Measurements from ENCODE around the gene THBD. TPM values are rescaled to one million over a fixed set of nuclear protein-coding genes. Genes with fewer than 3 reads are reported as not detected.

The THBD gene, protein sequence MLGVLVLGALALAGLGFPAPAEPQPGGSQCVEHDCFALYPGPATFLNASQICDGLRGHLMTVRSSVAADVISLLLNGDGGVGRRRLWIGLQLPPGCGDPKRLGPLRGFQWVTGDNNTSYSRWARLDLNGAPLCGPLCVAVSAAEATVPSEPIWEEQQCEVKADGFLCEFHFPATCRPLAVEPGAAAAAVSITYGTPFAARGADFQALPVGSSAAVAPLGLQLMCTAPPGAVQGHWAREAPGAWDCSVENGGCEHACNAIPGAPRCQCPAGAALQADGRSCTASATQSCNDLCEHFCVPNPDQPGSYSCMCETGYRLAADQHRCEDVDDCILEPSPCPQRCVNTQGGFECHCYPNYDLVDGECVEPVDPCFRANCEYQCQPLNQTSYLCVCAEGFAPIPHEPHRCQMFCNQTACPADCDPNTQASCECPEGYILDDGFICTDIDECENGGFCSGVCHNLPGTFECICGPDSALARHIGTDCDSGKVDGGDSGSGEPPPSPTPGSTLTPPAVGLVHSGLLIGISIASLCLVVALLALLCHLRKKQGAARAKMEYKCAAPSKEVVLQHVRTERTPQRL
- total RNA-seq: under 1 TPM; 0.29 to 0.50 TPM
- under 1 TPM in 1 of 2 donors, not detected in 1; 0.05 TPM for polyA plus RNA-seq

DNA sequence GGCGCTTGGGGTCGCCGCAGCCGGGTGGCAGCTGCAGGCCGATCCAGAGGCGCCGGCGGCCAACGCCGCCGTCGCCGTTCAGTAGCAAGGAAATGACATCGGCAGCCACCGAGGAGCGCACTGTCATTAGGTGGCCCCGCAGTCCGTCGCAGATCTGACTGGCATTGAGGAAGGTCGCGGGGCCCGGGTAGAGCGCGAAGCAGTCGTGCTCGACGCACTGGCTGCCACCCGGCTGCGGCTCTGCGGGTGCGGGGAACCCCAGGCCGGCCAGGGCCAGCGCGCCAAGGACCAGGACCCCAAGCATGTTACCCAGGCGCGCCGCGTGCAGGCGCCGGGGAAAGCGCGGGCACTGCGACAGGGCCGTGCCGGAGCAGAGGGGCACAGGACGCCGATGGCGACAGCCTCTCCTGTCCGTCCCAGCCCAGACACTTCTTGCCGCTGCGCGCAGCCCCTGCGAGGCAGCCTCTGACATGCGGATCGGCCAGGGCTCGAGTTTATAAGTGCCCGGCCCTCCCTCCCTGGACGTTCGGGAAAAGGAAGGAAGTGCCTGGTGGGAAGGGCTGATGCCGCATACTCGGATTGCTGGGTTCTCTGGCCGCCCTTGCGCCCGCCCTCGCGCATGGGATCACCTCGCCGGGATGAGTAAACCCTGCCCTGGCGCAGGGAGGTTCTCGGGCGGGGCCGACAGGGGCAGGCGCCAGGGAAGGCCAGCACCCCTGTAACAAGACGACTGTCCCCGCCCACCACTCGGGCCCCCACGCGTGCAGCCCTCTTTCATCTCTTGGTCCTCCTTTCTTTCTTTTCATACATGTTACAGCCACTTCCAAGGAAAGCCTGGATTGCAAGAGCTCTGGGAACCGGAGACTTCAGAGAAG is at the start of gene THBD:
Gene THBD (minus strand): TSS at position 472 of the 875 bp plus-strand sequence. CDS start 168 bp downstream, at position 304.
- peaks cover 25 to 29% of the 10 kb centered on the region in 2 donors for H3K27me3 Mint-ChIP-seq
- Histone ChIP-seq H3K27me3 (ENCODE audit: insufficient read depth, low read length) (peaks cover 3% of the 10 kb centered on the region), H3K27ac (ENCODE audit: low read depth, low read length) (no peak within 1 kb of the TSS), H3K9me3 (ENCODE audit: control insufficient read depth in 1 of 2, low read length in 2 of 2) (no peaks in the 10 kb centered on the region), H3K4me3 (ENCODE audit: low read length in 2 of 2) (no peak within 1 kb of the TSS), H3K4me1 (ENCODE audit: insufficient read depth, low read length) (peaks cover 6% of the 10 kb centered on the region), H3K36me3 (ENCODE audit: insufficient read depth, low read length) (no peaks in the 10 kb centered on the region)
- H3K4me3 Mint-ChIP-seq: peak within 1 kb of the TSS in 5 of 8 donors; percentile 10 to 77 (median 41)
- ChIA-PET CTCF (ENCODE audit: partially characterized antibody) (interaction anchor here (1.7 kb wide), 1 partner anchor 11 kb away, joined by 5 read pairs; no protein-coding TSS in a partner anchor), POLR2A (ENCODE audit: partially characterized antibody) (no interaction called here)
- H3K9me3 Mint-ChIP-seq: peaks cover 0 to 8% (median 0%) of the 10 kb centered on the region in 8 donors
- intact Hi-C loops (cut with micrococcal nuclease): no loop called here
- peaks cover 0 to 4% (median under 1%) of the 10 kb centered on the region in 4 donors for H3K4me1 Mint-ChIP-seq
- DNase-seq: peak in 1 of 5 donors; percentile 7
- H3K27ac Mint-ChIP-seq: no peak within 1 kb of the TSS
- no peaks in the 10 kb centered on the region for H3K36me3 Mint-ChIP-seq

DNA sequence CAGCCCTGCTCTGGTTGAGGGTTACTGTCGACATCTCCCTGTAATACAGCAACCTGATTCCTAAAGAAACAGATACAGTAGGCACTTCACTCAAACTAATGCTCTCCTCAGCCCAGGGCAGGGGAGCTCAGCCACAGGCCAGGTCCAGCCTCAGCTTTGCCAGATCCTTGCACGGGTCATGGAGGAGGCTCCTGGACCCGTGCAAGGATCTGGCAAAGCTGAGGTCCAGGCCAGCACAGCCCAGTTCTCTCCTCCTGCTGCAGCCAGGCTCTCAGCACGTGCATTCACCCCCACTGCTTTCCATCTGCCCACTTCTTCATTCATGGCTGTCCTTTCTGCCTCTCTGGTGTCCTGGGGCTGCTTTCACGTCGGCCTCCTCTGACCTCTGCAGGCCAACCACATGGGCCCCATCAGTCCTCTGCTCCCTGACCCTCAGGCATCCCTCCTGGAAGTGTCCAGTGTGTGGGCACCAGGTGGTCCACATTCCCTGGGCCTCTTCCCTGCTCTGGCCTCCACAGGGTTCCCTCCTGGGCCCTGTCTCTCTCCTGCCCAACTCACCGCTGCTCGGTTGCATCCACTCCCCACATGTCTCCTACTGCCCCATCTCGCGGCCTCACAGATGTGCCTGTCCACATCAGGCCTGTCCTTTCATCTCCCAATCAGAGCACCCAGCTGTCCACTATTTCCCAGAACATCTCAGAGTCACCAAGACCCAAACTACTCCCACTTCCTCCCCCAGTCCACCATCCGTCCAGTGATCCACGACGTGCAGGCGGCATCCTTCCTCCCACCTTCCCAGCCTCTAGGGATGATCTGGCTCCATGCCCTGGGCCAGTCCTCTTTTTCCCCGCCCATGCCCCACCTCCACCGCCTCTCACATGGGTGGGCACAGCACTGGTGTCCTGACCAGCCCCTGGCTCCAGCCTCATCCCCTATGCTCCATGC is 48.4 kb upstream of the THBD start:
- H3K9me3 ChIP-seq (ENCODE audit: control insufficient read depth in 1 of 2, low read length in 2 of 2): no peaks in the 10 kb centered on the region
- Mint-ChIP-seq H3K4me3 (no peak overlapping the region), H3K9me3 (peaks cover 0 to 2% (median 0%) of the 10 kb centered on the region in 8 donors), H3K27me3 (peaks cover 0 to 2% of the 10 kb centered on the region in 2 donors), H3K4me1 (no peaks in the 10 kb centered on the region), H3K36me3 (no peaks in the 10 kb centered on the region), H3K27ac (peak overlapping the region in 2 of 7 donors; percentile 5 to 68)
- H3K27me3 ChIP-seq (ENCODE audit: insufficient read depth, low read length): no peaks in the 10 kb centered on the region
- intact Hi-C loops (cut with micrococcal nuclease): no loop called here
- H3K36me3 ChIP-seq (ENCODE audit: insufficient read depth, low read length): no peaks in the 10 kb centered on the region
- H3K4me1 ChIP-seq (ENCODE audit: insufficient read depth, low read length): no peaks in the 10 kb centered on the region
- no peak overlapping the region for H3K27ac ChIP-seq (ENCODE audit: low read depth, low read length)
- no peak for DNase-seq
- H3K4me3 ChIP-seq (ENCODE audit: low read length in 2 of 2): no peak overlapping the region
- ChIA-PET CTCF (ENCODE audit: partially characterized antibody) (no interaction called here), POLR2A (ENCODE audit: partially characterized antibody) (no interaction called here)

DNA sequence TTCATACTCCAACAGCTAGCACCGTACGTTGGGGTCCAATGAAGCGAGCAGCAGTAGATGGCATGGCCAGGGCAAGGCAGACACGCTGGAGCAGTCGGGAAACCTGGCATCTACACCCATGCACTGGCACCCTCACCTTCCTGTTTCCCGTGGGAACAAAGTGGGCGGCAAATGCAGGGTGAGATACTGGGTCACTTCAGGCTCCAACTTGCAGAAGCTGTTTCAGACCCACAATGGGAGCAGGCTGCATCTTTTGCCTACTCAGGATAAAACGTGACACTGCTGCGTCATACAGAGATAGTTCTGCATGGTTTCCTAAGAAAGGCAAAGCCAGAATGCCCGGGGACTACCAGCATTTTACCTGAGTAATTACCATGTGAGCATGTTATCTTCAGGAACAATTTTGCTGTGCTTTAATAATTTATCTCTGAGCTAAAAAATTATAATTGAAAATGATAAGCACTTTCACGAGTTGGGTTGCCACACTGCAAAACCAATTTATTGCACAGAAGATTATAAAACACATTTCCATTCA is 47.6 kb upstream of the THBD start:
- Histone ChIP-seq H3K4me3 (ENCODE audit: low read length in 2 of 2) (no peak overlapping the region), H3K27ac (ENCODE audit: low read depth, low read length) (no peak overlapping the region), H3K36me3 (ENCODE audit: insufficient read depth, low read length) (no peaks in the 10 kb centered on the region), H3K4me1 (ENCODE audit: insufficient read depth, low read length) (no peaks in the 10 kb centered on the region), H3K27me3 (ENCODE audit: insufficient read depth, low read length) (no peaks in the 10 kb centered on the region), H3K9me3 (ENCODE audit: control insufficient read depth in 1 of 2, low read length in 2 of 2) (no peaks in the 10 kb centered on the region)
- Mint-ChIP-seq H3K27ac (no peak overlapping the region), H3K36me3 (no peaks in the 10 kb centered on the region), H3K9me3 (peaks cover 0 to 2% (median 0%) of the 10 kb centered on the region in 8 donors), H3K4me3 (no peak overlapping the region), H3K27me3 (peaks cover under 1 to 2% of the 10 kb centered on the region in 2 donors), H3K4me1 (no peaks in the 10 kb centered on the region)
- intact Hi-C loops (cut with micrococcal nuclease): no loop called here
- no peak for DNase-seq
- POLR2A ChIA-PET (ENCODE audit: partially characterized antibody): no interaction called here
- CTCF ChIA-PET (ENCODE audit: partially characterized antibody): no interaction called here

DNA sequence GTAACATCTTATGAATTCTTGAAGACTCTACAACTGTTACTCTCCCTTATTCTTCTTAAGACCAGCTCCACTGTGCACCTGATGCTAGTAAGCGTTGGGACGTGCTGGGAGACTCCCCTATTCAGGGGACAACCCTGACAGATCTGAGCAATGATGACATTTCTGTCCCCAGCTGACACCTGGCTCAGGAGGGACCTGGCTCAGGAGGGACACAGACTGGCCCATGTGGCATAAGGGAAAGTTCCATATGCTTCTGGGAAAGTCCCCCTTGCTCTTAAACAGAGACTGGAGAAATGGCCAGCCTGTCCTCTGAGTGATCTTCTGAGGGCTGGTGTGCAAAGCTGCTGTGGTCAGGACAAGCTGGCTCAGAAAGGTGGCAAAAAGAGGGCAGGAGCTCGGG is 46.6 kb upstream of the THBD start:
- ChIA-PET CTCF (ENCODE audit: partially characterized antibody) (no interaction called here), POLR2A (ENCODE audit: partially characterized antibody) (no interaction called here)
- H3K9me3 ChIP-seq (ENCODE audit: control insufficient read depth in 1 of 2, low read length in 2 of 2): no peaks in the 10 kb centered on the region
- no peaks in the 10 kb centered on the region for H3K27me3 ChIP-seq (ENCODE audit: insufficient read depth, low read length)
- no peaks in the 10 kb centered on the region for H3K36me3 Mint-ChIP-seq
- no peaks in the 10 kb centered on the region for H3K4me1 Mint-ChIP-seq
- no peak overlapping the region for H3K27ac Mint-ChIP-seq
- peaks cover 1 to 2% of the 10 kb centered on the region in 2 donors for H3K27me3 Mint-ChIP-seq
- intact Hi-C loops (cut with micrococcal nuclease): no loop called here
- H3K4me1 ChIP-seq (ENCODE audit: insufficient read depth, low read length): no peaks in the 10 kb centered on the region
- H3K36me3 ChIP-seq (ENCODE audit: insufficient read depth, low read length): no peaks in the 10 kb centered on the region
- peaks cover 0 to 2% (median 0%) of the 10 kb centered on the region in 8 donors for H3K9me3 Mint-ChIP-seq
- no peak overlapping the region for H3K4me3 Mint-ChIP-seq
- no peak overlapping the region for H3K27ac ChIP-seq (ENCODE audit: low read depth, low read length)
- H3K4me3 ChIP-seq (ENCODE audit: low read length in 2 of 2): no peak overlapping the region
- no peak for DNase-seq

DNA sequence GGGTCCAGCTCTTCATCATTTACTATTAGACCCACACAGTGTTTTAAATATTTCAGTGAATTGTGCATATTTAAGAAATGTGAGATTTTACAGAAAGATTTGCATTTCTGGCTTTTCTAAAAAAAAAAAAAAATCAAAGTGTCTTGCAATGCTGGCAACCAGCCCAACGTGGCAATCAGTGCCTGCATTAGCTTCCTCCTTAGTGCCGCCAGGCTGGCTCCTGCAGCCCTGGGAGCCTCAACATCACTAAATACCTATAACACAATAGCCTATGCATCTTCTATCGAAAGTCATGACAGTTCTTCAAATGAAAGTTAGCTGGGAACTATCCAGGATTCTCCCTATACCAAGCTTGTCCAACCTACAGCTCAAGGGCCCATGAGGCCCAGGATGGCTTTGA is 46.0 kb upstream of the THBD start:
- Mint-ChIP-seq H3K9me3 (peaks cover 0 to 2% (median 0%) of the 10 kb centered on the region in 8 donors), H3K4me3 (no peak overlapping the region), H3K36me3 (no peaks in the 10 kb centered on the region), H3K27me3 (peaks cover 1 to 2% of the 10 kb centered on the region in 2 donors), H3K27ac (no peak overlapping the region), H3K4me1 (no peaks in the 10 kb centered on the region)
- no peaks in the 10 kb centered on the region for H3K9me3 ChIP-seq (ENCODE audit: control insufficient read depth in 1 of 2, low read length in 2 of 2)
- no peak overlapping the region for H3K27ac ChIP-seq (ENCODE audit: low read depth, low read length)
- no peak for DNase-seq
- no peaks in the 10 kb centered on the region for H3K36me3 ChIP-seq (ENCODE audit: insufficient read depth, low read length)
- intact Hi-C loops (cut with micrococcal nuclease): no loop called here
- H3K4me3 ChIP-seq (ENCODE audit: low read length in 2 of 2): no peak overlapping the region
- ChIA-PET POLR2A (ENCODE audit: partially characterized antibody) (no interaction called here), CTCF (ENCODE audit: partially characterized antibody) (no interaction called here)
- H3K27me3 ChIP-seq (ENCODE audit: insufficient read depth, low read length): no peaks in the 10 kb centered on the region
- no peaks in the 10 kb centered on the region for H3K4me1 ChIP-seq (ENCODE audit: insufficient read depth, low read length)

DNA sequence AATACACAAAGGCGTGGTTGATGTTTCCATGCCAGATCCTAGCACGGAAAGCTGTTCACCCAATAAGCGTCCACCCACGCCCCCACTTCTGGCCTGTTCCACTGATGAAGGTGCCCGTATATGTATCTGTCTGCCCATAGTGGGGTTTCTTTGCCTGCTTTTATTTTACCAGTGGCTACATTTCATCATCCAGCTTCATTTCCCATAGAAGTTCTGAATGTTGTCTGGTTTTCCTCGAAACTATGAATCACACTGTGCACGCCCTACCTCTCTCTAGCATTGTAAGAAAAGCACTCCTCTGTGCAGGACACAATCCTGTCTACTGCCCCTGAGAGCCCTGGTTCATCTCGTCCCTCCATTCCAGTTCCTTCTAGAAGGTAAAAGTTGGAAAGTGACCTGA is 45.5 kb upstream of the THBD start:
- peaks cover 0 to 2% (median 0%) of the 10 kb centered on the region in 8 donors for H3K9me3 Mint-ChIP-seq
- no peak overlapping the region for H3K27ac Mint-ChIP-seq
- H3K4me3 Mint-ChIP-seq: no peak overlapping the region
- no peaks in the 10 kb centered on the region for H3K4me1 ChIP-seq (ENCODE audit: insufficient read depth, low read length)
- H3K27me3 ChIP-seq (ENCODE audit: insufficient read depth, low read length): no peaks in the 10 kb centered on the region
- ChIA-PET POLR2A (ENCODE audit: partially characterized antibody) (no interaction called here), CTCF (ENCODE audit: partially characterized antibody) (no interaction called here)
- H3K9me3 ChIP-seq (ENCODE audit: control insufficient read depth in 1 of 2, low read length in 2 of 2): no peaks in the 10 kb centered on the region
- H3K36me3 Mint-ChIP-seq: no peaks in the 10 kb centered on the region
- no peak overlapping the region for H3K27ac ChIP-seq (ENCODE audit: low read depth, low read length)
- no peak for DNase-seq
- H3K4me3 ChIP-seq (ENCODE audit: low read length in 2 of 2): no peak overlapping the region
- H3K4me1 Mint-ChIP-seq: no peaks in the 10 kb centered on the region
- H3K36me3 ChIP-seq (ENCODE audit: insufficient read depth, low read length): no peaks in the 10 kb centered on the region
- intact Hi-C loops (cut with micrococcal nuclease): no loop called here
- peaks cover 1 to 2% of the 10 kb centered on the region in 2 donors for H3K27me3 Mint-ChIP-seq
